ENCODE data around the gene GOLGA3.
"Not testable (repeated sequence)": the region's sequence is repeated elsewhere in the genome, so short reads cannot be mapped to it uniquely, and the experiment has no call there.

The GOLGA3 gene

DNA sequence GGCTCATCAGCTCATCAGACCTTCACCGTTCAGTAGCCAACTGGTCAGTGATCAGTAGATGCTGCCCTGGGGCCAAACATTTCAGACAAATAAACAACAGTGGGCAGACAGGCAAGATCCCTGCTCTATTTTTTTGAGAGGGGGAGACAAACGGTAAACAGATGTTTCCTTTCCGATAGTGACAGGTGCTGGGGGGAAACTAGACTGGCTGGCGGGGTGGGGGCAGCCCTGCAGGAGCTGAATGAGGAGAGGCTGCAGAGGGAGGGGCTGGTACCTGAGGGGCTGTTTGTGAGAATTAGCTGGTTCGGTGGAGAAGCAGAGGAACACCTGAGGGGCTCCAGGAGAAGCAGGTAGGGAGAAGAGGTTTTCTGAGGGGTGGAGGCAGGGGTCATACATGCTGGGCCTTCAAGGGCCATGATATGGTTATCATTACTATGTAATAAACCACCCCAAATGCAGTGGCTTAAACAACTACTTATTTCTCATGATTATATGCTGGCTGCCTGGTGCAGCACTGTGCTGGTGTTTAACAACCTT is 8.2 kb upstream of the GOLGA3 start:
- Histone ChIP-seq H3K4me1 (ENCODE audit: insufficient read depth, low read length, poor library complexity, severe bottlenecking) (peaks cover 14% of the 10 kb centered on the region), H3K4me3 (ENCODE audit: low read length, poor library complexity, severe bottlenecking) (no peak overlapping the region), H3F3A (ENCODE audit: low read depth) (no peaks in the 10 kb centered on the region), H3K9ac (ENCODE audit: low read depth, low read length, poor library complexity, severe bottlenecking) (no peak overlapping the region), H3K9me2 (replicated peaks; ENCODE audit: low read depth, low read length) (no peaks in the 10 kb centered on the region), H3K4me2 (ENCODE audit: low read depth, low read length, poor library complexity, severe bottlenecking) (peak overlapping the region; percentile 40), H4K20me1 (ENCODE audit: insufficient read depth, low read length, poor library complexity, severe bottlenecking) (no peaks in the 10 kb centered on the region), H3K27me3 (ENCODE audit: insufficient read depth, low read length, poor library complexity, severe bottlenecking) (no peaks in the 10 kb centered on the region), H3K36me3 (ENCODE audit: insufficient read depth, low read length) (no peaks in the 10 kb centered on the region), H2AFZ (ENCODE audit: low read length) (no peak overlapping the region), H3K9me3 (ENCODE audit: insufficient read depth, low read depth, low read length) (no peaks in the 10 kb centered on the region), H3K79me2 (ENCODE audit: insufficient read depth, low read length) (no peaks in the 10 kb centered on the region)
- no peak for TF ChIP-seq EZH2phosphoT487 (IDR thresholded peaks at IDR 0.05; ENCODE audit: borderline replicate concordance)
- TF ChIP-seq, protein P1, sequence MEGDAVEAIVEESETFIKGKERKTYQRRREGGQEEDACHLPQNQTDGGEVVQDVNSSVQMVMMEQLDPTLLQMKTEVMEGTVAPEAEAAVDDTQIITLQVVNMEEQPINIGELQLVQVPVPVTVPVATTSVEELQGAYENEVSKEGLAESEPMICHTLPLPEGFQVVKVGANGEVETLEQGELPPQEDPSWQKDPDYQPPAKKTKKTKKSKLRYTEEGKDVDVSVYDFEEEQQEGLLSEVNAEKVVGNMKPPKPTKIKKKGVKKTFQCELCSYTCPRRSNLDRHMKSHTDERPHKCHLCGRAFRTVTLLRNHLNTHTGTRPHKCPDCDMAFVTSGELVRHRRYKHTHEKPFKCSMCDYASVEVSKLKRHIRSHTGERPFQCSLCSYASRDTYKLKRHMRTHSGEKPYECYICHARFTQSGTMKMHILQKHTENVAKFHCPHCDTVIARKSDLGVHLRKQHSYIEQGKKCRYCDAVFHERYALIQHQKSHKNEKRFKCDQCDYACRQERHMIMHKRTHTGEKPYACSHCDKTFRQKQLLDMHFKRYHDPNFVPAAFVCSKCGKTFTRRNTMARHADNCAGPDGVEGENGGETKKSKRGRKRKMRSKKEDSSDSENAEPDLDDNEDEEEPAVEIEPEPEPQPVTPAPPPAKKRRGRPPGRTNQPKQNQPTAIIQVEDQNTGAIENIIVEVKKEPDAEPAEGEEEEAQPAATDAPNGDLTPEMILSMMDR (conservative IDR thresholded peaks at IDR 0.05; ENCODE audit: low read length) = no peak

DNA sequence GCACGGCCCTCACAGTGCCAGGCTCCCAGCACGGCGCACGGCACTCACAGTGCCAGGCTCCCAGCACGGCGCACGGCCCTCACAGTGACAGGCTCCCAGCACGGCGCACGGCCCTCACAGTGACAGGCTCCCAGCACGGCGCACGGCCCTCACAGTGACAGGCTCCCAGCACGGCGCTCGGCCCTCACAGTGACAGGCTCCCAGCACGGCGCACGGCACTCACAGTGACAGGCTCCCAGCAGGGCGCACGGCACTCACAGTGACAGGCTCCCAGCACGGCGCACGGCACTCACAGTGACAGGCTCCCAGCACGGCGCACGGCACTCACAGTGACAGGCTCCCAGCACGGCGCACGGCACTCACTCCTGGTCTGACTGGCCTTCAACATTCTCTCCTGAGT is 7.6 kb upstream of the GOLGA3 start:
- H4K20me1 ChIP-seq (ENCODE audit: insufficient read depth, low read length, poor library complexity, severe bottlenecking); H3K79me2 ChIP-seq (ENCODE audit: insufficient read depth, low read length); H2AFZ ChIP-seq (ENCODE audit: low read length); H3K4me2 ChIP-seq (ENCODE audit: low read depth, low read length, poor library complexity, severe bottlenecking); H3K9me2 ChIP-seq (replicated peaks; ENCODE audit: low read depth, low read length); H3K27me3 ChIP-seq (ENCODE audit: insufficient read depth, low read length, poor library complexity, severe bottlenecking); H3K9me3 ChIP-seq (ENCODE audit: insufficient read depth, low read depth, low read length); H3K36me3 ChIP-seq (ENCODE audit: insufficient read depth, low read length); H3K9ac ChIP-seq (ENCODE audit: low read depth, low read length, poor library complexity, severe bottlenecking); H3F3A ChIP-seq (ENCODE audit: low read depth); H3K4me3 ChIP-seq (ENCODE audit: low read length, poor library complexity, severe bottlenecking): not testable (repeated sequence)
- peaks cover 14% of the 10 kb centered on the region for H3K4me1 ChIP-seq (ENCODE audit: insufficient read depth, low read length, poor library complexity, severe bottlenecking)

DNA sequence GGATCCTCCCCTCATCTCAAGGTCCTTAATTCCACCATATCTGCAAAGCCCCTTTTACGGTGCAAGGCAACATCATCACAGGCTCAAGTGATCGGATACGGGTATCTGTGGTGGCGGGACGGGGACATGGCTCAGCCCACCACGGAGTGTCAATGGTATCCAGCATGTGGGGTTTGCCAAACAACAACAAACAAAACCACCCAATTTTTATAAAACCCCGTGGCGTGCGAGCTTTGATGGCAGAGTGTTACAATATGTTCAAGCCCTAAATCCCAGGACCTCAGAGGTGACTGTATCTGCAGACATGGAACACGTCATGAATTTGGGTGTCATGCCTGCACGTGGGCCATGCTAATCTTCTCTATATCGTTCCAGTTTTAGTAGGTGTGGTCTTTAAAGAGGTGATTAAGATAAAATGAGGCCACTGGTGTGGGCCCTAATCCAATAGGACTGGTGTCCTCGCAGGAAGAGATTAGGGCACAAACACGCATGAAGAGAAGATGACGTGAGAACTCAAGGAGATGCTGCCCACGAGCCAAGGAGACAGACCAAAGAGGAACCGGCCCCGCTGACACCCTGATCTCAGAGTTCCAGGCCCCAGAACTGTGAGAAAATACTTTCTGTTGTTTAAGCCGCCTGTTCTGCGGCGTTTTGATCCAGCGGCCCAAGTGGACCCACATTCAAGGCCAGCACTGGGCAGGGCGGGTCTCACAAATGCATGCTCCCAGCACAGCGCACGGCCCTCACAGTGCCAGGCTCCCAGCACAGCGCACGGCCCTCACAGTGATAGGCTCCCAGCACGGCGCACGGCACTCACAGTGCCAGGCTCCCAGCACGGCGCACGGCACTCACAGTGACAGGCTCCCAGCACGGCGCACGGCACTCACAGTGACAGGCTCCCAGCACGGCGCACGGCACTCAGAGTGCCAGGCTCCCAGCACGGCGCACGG is 6.7 kb upstream of the GOLGA3 start:
- H3K9me2 ChIP-seq (replicated peaks; ENCODE audit: low read depth, low read length) = no peaks in the 10 kb centered on the region
- H3K4me2 ChIP-seq (ENCODE audit: low read depth, low read length, poor library complexity, severe bottlenecking) = no peak overlapping the region
- H3K4me3 ChIP-seq (ENCODE audit: low read length, poor library complexity, severe bottlenecking) = no peak overlapping the region
- H2AFZ ChIP-seq (ENCODE audit: low read length) = no peak overlapping the region
- no peaks in the 10 kb centered on the region for H3K9me3 ChIP-seq (ENCODE audit: insufficient read depth, low read depth, low read length)
- TF ChIP-seq, protein P1 (conservative IDR thresholded peaks at IDR 0.05; ENCODE audit: low read length) = no peak
- TF ChIP-seq EZH2phosphoT487 (IDR thresholded peaks at IDR 0.05; ENCODE audit: borderline replicate concordance) = no peak
- H3K4me1 ChIP-seq (ENCODE audit: insufficient read depth, low read length, poor library complexity, severe bottlenecking) = peaks cover 14% of the 10 kb centered on the region
- no peaks in the 10 kb centered on the region for H3F3A ChIP-seq (ENCODE audit: low read depth)
- no peaks in the 10 kb centered on the region for H3K36me3 ChIP-seq (ENCODE audit: insufficient read depth, low read length)
- no peaks in the 10 kb centered on the region for H4K20me1 ChIP-seq (ENCODE audit: insufficient read depth, low read length, poor library complexity, severe bottlenecking)
- no peaks in the 10 kb centered on the region for H3K79me2 ChIP-seq (ENCODE audit: insufficient read depth, low read length)
- no peaks in the 10 kb centered on the region for H3K27me3 ChIP-seq (ENCODE audit: insufficient read depth, low read length, poor library complexity, severe bottlenecking)
- no peak overlapping the region for H3K9ac ChIP-seq (ENCODE audit: low read depth, low read length, poor library complexity, severe bottlenecking)

All from Loucy (cell line).